Gastrocnemius medialis (tissue), 4 donors: ENCODE data around the gene SLC6A19.

ENCODE experiments used
- POLR2A ChIP-seq, 2 donors: fragments of 450-650 bp; IDR thresholded peaks; one replicate each; pipeline ENCODE4 v1.6.1; 2017; ENCODE audit warnings: antibody characterized with exemption in 2 of 2, mild to moderate bottlenecking in 2 of 2, moderate library complexity in 2 of 2
- TF ChIP-seq, protein P1 (sequence below), 5 experiments: fragments of 450-650 bp in 3 of 5; fragments of 200-600 bp in 2 of 5; sonication (generic) in 2 of 5; IDR thresholded peaks in 4 of 5; conservative IDR thresholded peaks in 1 of 5; 1 replicate in 4 of 5; 2 replicates in 1 of 5; pipeline ENCODE4 v1.5.1; 2016 to 2019; ENCODE audit warnings: antibody characterized with exemption in 5 of 5, mild to moderate bottlenecking in 3 of 5, moderate library complexity in 3 of 5

DNA sequence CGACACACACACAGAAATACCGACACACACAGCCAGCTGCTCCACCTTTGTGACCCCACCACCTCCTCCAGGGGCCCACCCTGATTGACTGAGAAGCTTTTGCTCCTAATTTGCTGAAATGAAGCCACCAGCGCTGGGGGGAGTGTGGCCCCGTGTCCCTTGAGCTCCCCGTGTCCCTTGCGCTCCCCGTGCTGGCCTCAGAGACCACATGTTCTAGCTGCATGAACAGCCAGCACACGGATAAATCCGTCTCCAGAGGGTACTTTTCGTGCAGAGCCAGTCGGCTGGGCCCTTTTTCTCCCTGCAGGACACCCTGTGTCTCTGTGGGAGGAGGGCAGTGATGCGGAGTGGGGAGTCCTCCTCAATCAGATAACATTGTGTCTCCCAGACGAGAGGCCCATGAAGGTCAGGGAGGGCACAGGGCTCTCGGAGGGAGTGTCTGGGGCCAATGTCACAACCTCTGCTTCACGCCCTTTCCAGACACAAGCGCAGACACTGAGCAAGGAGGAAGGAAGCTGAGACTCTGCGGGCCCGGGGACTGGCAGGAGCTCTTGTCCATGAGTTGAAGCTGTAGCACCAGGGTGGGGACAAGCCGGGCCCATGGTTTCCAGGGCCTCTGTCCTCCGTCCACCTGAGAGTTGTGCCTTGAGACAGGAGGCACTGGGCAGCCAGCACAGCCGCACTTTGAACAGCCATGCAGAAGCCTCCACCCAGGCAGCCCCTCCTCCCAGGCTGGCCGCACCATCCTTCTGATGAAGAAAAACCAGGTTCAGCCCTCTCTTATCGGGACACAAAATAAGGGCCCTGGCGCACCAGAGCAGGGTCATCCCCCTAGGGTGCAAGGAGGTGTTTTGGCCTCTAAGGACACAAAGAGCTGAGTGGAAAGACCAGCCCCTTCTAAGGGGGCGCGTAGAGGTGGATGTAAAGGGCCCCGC, 36.4 kb upstream of the SLC6A19 start:
- TF ChIP-seq, protein P1, sequence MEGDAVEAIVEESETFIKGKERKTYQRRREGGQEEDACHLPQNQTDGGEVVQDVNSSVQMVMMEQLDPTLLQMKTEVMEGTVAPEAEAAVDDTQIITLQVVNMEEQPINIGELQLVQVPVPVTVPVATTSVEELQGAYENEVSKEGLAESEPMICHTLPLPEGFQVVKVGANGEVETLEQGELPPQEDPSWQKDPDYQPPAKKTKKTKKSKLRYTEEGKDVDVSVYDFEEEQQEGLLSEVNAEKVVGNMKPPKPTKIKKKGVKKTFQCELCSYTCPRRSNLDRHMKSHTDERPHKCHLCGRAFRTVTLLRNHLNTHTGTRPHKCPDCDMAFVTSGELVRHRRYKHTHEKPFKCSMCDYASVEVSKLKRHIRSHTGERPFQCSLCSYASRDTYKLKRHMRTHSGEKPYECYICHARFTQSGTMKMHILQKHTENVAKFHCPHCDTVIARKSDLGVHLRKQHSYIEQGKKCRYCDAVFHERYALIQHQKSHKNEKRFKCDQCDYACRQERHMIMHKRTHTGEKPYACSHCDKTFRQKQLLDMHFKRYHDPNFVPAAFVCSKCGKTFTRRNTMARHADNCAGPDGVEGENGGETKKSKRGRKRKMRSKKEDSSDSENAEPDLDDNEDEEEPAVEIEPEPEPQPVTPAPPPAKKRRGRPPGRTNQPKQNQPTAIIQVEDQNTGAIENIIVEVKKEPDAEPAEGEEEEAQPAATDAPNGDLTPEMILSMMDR (IDR thresholded peaks at IDR 0.05 in 4 of 5, conservative IDR thresholded peaks at IDR 0.05 in 1 of 5), result no peak
- no peak for TF ChIP-seq POLR2A (IDR thresholded peaks at IDR 0.05)
